Liver (tissue), 9 donors: ENCODE measurements around the gene SAMD4A. TPM values are rescaled to one million over a fixed set of nuclear protein-coding genes. Genes with fewer than 3 reads are reported as not detected.

Source experiments
- DNase-seq: peaks from one replicate; pipeline ENCODE4 v3.0.0-alpha.2; 2017; ENCODE audit warnings: low spot score
- H3K27ac ChIP-seq, 2 donors: one replicate each; pipeline ENCODE4 v1.7.0; 2013; ENCODE audit warnings: inconsistent platforms in 2 of 2, low read length in 2 of 2, control low read depth in 1 of 2, low read depth in 1 of 2, mild to moderate bottlenecking in 1 of 2
- H3K27me3 ChIP-seq, 4 donors: one replicate each; pipeline versions ENCODE4 v1.6.1 to v1.7.0; 2013; ENCODE audit warnings: low read length in 3 of 4, inconsistent platforms in 1 of 4, mild to moderate bottlenecking in 1 of 4, moderate library complexity in 1 of 4; ENCODE audit not compliant: control insufficient read depth in 4 of 4, insufficient read depth in 4 of 4
- H3K36me3 ChIP-seq, 4 donors: one replicate each; pipeline versions ENCODE4 v1.6.1 to v1.7.0; 2013; ENCODE audit warnings: low read length in 3 of 4, mild to moderate bottlenecking in 3 of 4, low read depth in 1 of 4, moderate library complexity in 1 of 4; ENCODE audit not compliant: control insufficient read depth in 4 of 4, insufficient read depth in 3 of 4
- H3K4me1 ChIP-seq, 4 donors: one replicate each; pipeline versions ENCODE4 v1.6.1 to v1.7.0; 2013; ENCODE audit warnings: low read length in 3 of 4, mild to moderate bottlenecking in 3 of 4, moderate library complexity in 1 of 4; ENCODE audit not compliant: control insufficient read depth in 4 of 4, insufficient read depth in 4 of 4
- H3K4me3 ChIP-seq, 3 donors: one replicate each; pipeline versions ENCODE4 v1.6.1 to v1.7.0; 2013; ENCODE audit warnings: low read length in 3 of 3, control low read depth in 1 of 3, low read depth in 1 of 3, mild to moderate bottlenecking in 1 of 3
- H3K9ac ChIP-seq, 2 donors: one replicate each; pipeline ENCODE4 v1.7.0; 2013; ENCODE audit warnings: low read length in 2 of 2, mild to moderate bottlenecking in 2 of 2, moderate library complexity in 2 of 2, control low read depth in 1 of 2, low read depth in 1 of 2
- H3K9me3 ChIP-seq, 4 donors: one replicate each; pipeline versions ENCODE4 v1.6.1 to v1.7.0; 2013; ENCODE audit warnings: low read length in 3 of 4; ENCODE audit not compliant: control insufficient read depth in 4 of 4
- ATF3 ChIP-seq: IDR thresholded peaks from 2 replicates; pipeline ENCODE4 v1.6.1; 2016; ENCODE audit warnings: antibody characterized with exemption
- CTCF ChIP-seq: fragments of 150-350 bp; IDR thresholded peaks from 2 replicates; pipeline ENCODE4 v1.5.1; 2017; ENCODE audit warnings: improper control_type of control experiment, low read depth, low read length; ENCODE audit not compliant: missing input control
- EGR1 ChIP-seq, 2 donors: IDR thresholded peaks; 2 replicates each; pipeline ENCODE4 v1.6.1; 2016 to 2018; ENCODE audit warnings: antibody characterized with exemption in 2 of 2, low read depth in 2 of 2
- FOXA1 ChIP-seq: IDR thresholded peaks from 2 replicates; pipeline ENCODE4 v1.6.1; 2016; ENCODE audit warnings: antibody characterized with exemption
- FOXA2 ChIP-seq: IDR thresholded peaks from 2 replicates; pipeline ENCODE4 v1.6.1; 2016; ENCODE audit warnings: antibody characterized with exemption
- HNF4G ChIP-seq: IDR thresholded peaks from 2 replicates; pipeline ENCODE4 v1.6.1; 2016; ENCODE audit warnings: antibody characterized with exemption
- JUND ChIP-seq, 2 donors: IDR thresholded peaks; 2 replicates each; pipeline ENCODE4 v1.6.1; 2016; ENCODE audit warnings: antibody characterized with exemption in 2 of 2
- MAX ChIP-seq: IDR thresholded peaks from 2 replicates; pipeline ENCODE4 v1.6.1; 2016; ENCODE audit warnings: antibody characterized with exemption
- NR2F2 ChIP-seq: IDR thresholded peaks from 2 replicates; pipeline ENCODE4 v1.6.1; 2016; ENCODE audit warnings: antibody characterized with exemption
- RAD21 ChIP-seq, 2 donors: IDR thresholded peaks; 2 replicates each; pipeline ENCODE4 v1.6.1; 2016; ENCODE audit warnings: antibody characterized with exemption in 2 of 2, mild to moderate bottlenecking in 2 of 2
- REST ChIP-seq: IDR thresholded peaks from 2 replicates; pipeline ENCODE4 v1.6.1; 2016; ENCODE audit warnings: antibody characterized with exemption, mild to moderate bottlenecking
- RXRA ChIP-seq, 2 donors: IDR thresholded peaks; 2 replicates each; pipeline ENCODE4 v1.6.1; 2017 to 2018; ENCODE audit warnings: antibody characterized with exemption in 2 of 2, mild to moderate bottlenecking in 1 of 2
- ZBTB33 ChIP-seq: IDR thresholded peaks from 2 replicates; pipeline ENCODE4 v1.6.1; 2016; ENCODE audit warnings: antibody characterized with exemption
- WGBS: extraction: QIAGEN DNeasy Blood & Tissue Kit; methylation state at CpG from one replicate; pipeline ENCODE4 v1.1.7; 2013; 5-methylcytosine and 5-hydroxymethylcytosine counted together
- polyA plus RNA-seq, 2 donors: library from polyadenylated mRNA; stranded (reverse) in 1 of 2; unstranded in 1 of 2; fragments of 200-250 nt in 1 of 2; fragments of >200 nt in 1 of 2; fragmentation: Nextera tagmentation in 1 of 2; extraction: Ambion mirVana in 1 of 2; gene quantifications; one replicate each; pipeline versions ENCODE4 v1.2.1 to v1.2.3, GENCODE V29; 2013 to 2015
- total RNA-seq, 2 donors: library from RNA; depleted of rRNA; stranded (reverse); fragments of >200 nt; gene quantifications; one replicate each; pipeline ENCODE4 v1.2.3, GENCODE V29; 2014
- donor health status: healthy.
- donor health status: healthy.
- donor health status: healthy.
- donor health status: healthy.
- donor health status: healthy.

Gene SAMD4A
- total and polyA plus RNA-seq, 4 donors = 4.3 to 17.8 (median 8.1) TPM

- 100% methylated on average over 1 of the region's 1 CpG for WGBS
- DNase-seq = no peak
- TF ChIP-seq FOXA1 (no peak), FOXA2 (no peak), ATF3 (no peak), RXRA (IDR thresholded peaks at IDR 0.05) (no peak), EGR1 (IDR thresholded peaks at IDR 0.05; ENCODE audit: low read depth in 2 of 2) (no peak), REST (no peak), HNF4G (no peak)
These were observed 123.0 kb downstream of the SAMD4A start for GRCh38 chr14:54689928-54690327.

GRCh38 chr14:54690887-54691286 lies 124.0 kb downstream of the SAMD4A start:
- Histone ChIP-seq H3K4me3 (no peak overlapping the region), H3K9me3 (no peaks in the 10 kb centered on the region), H3K27ac (no peak overlapping the region), H3K9ac (no peak overlapping the region), H3K27me3 (no peaks in the 10 kb centered on the region), H3K4me1 (peaks cover 0 to 7% (median 0%) of the 10 kb centered on the region in 4 donors), H3K36me3 (no peaks in the 10 kb centered on the region)
- 98% methylated on average over 2 of the region's 2 CpGs for WGBS
- TF ChIP-seq JUND (IDR thresholded peaks at IDR 0.05) = no peak
- no peak for DNase-seq

More at GRCh38 chr14:54689928-54690327, 123.0 kb downstream of the SAMD4A start:
- H3K9me3 ChIP-seq = no peaks in the 10 kb centered on the region
- H3K4me3 ChIP-seq = no peak overlapping the region
- no peaks in the 10 kb centered on the region for H3K36me3 ChIP-seq
- no peaks in the 10 kb centered on the region for H3K27me3 ChIP-seq
- no peak overlapping the region for H3K27ac ChIP-seq
- H3K9ac ChIP-seq = no peak overlapping the region
- H3K4me1 ChIP-seq = peaks cover 0 to 7% (median 0%) of the 10 kb centered on the region in 4 donors

GRCh38 chr14:54691525-54692283 lies 124.8 kb downstream of the SAMD4A start:
- Histone ChIP-seq H3K9ac (no peak overlapping the region), H3K27ac (no peak overlapping the region), H3K4me3 (no peak overlapping the region), H3K4me1 (peaks cover 0 to 12% (median 0%) of the 10 kb centered on the region in 4 donors), H3K9me3 (no peaks in the 10 kb centered on the region), H3K27me3 (no peaks in the 10 kb centered on the region), H3K36me3 (no peaks in the 10 kb centered on the region)
- TF ChIP-seq CTCF (peak; percentile 83), REST (no peak), ZBTB33 (no peak), MAX (no peak), RXRA (IDR thresholded peaks at IDR 0.05) (peak in 1 of 2 donors; percentile 40), NR2F2 (peak; percentile 29), ATF3 (no peak), RAD21 (IDR thresholded peaks at IDR 0.05) (peak; percentile 86 to 96), EGR1 (IDR thresholded peaks at IDR 0.05; ENCODE audit: low read depth in 2 of 2) (no peak)
- peak; percentile 70 for DNase-seq
- 40% methylated on average over 5 of the region's 5 CpGs for WGBS
